ENCODE measurements around the gene GRM6.

Gene GRM6

GRCh38 chr5:178940569-178941360, 54.4 kb downstream of the GRM6 start, which contains the start of gene ZNF454:
TSS of gene ZNF454 (plus strand) at chr5:178941198. CDS start at chr5:178942792, 1,594 bp downstream.
- Histone ChIP-seq H2AFZ (ENCODE audit: low read depth) (no peak within 1 kb of the TSS), H3K36me3 (ENCODE audit: insufficient read depth) (no peaks in the 10 kb centered on the region), H3K4me1 (ENCODE audit: low read depth, poor library complexity, severe bottlenecking) (no peaks in the 10 kb centered on the region), H3K4me3 (IDR thresholded peaks at IDR 0.05; ENCODE audit: insufficient read depth, low read depth, low read length) (no peak within 1 kb of the TSS), H3K27ac (no peak within 1 kb of the TSS), H3K4me2 (no peak within 1 kb of the TSS), H3K27me3 (ENCODE audit: insufficient read depth, low read depth) (no peaks in the 10 kb centered on the region), H3K79me2 (ENCODE audit: insufficient read depth, low read depth) (no peaks in the 10 kb centered on the region), H4K20me1 (ENCODE audit: insufficient read depth) (no peaks in the 10 kb centered on the region), H3K9ac (no peak within 1 kb of the TSS)
- no peak for TF ChIP-seq CTCF (conservative IDR thresholded peaks at IDR 0.05; ENCODE audit: low read depth, low read length)

GRCh38 chr5:178931846-178932760, 63.0 kb downstream of the GRM6 start:
- TF ChIP-seq CTCF (conservative IDR thresholded peaks at IDR 0.05; ENCODE audit: low read depth, low read length), result no peak
- no peak overlapping the region for H3K4me2 ChIP-seq
- no peaks in the 10 kb centered on the region for H3K27me3 ChIP-seq (ENCODE audit: insufficient read depth, low read depth)
- no peaks in the 10 kb centered on the region for H4K20me1 ChIP-seq (ENCODE audit: insufficient read depth)
- no peak overlapping the region for H3K27ac ChIP-seq
- H3K4me3 ChIP-seq (IDR thresholded peaks at IDR 0.05; ENCODE audit: insufficient read depth, low read depth, low read length), result no peak overlapping the region
- H3K79me2 ChIP-seq (ENCODE audit: insufficient read depth, low read depth), result no peaks in the 10 kb centered on the region
- H3K9ac ChIP-seq, result no peak overlapping the region
- no peak overlapping the region for H2AFZ ChIP-seq (ENCODE audit: low read depth)
- no peaks in the 10 kb centered on the region for H3K36me3 ChIP-seq (ENCODE audit: insufficient read depth)
- no peaks in the 10 kb centered on the region for H3K4me1 ChIP-seq (ENCODE audit: low read depth, poor library complexity, severe bottlenecking)
